HPDE6-E6E7 (cell line): Measurements from ENCODE around the gene UBE2E3.
A peak's percentile ranks its signal among the peaks of the same experiment; 100 is the strongest.
"Not testable (repeated sequence)": the region's sequence is repeated elsewhere in the genome, so short reads cannot be mapped to it uniquely, and the experiment has no call there.

Source experiments
- DNase-seq: peaks from one replicate; pipeline ENCODE4 v3.0.0; 2011; ENCODE audit warnings: missing footprints; ENCODE audit errors: extremely low spot score

Gene UBE2E3

GRCh38 chr2:181036445-181036844, 56.0 kb downstream of the UBE2E3 start:
- DNase-seq = no peak

- no peak for DNase-seq
Observed at GRCh38 chr2:181036848-181037603, 56.6 kb downstream of the UBE2E3 start.

- no peak for DNase-seq
Observed at GRCh38 chr2:181037922-181038321, 57.5 kb downstream of the UBE2E3 start.

GRCh38 chr2:181038796-181039195, 58.4 kb downstream of the UBE2E3 start:
- DNase-seq = no peak

- DNase-seq = not testable (repeated sequence)
Observed at GRCh38 chr2:181040839-181041238, 60.4 kb downstream of the UBE2E3 start.

- DNase-seq = no peak
Observed at GRCh38 chr2:181041661-181042060, 61.3 kb downstream of the UBE2E3 start.

- no peak for DNase-seq
Observed at GRCh38 chr2:181042706-181043105, 62.3 kb downstream of the UBE2E3 start.

- no peak for DNase-seq
Observed at GRCh38 chr2:181046833-181047232, 66.4 kb downstream of the UBE2E3 start.

GRCh38 chr2:181047829-181048228, 67.4 kb downstream of the UBE2E3 start:
- DNase-seq = no peak

- no peak for DNase-seq
Observed at GRCh38 chr2:181051861-181052522, 71.6 kb downstream of the UBE2E3 start.

GRCh38 chr2:181052523-181052891, 72.1 kb downstream of the UBE2E3 start:
- DNase-seq = no peak

GRCh38 chr2:181054256-181054655, 73.9 kb downstream of the UBE2E3 start:
- DNase-seq = no peak

GRCh38 chr2:181054843-181055242, 74.4 kb downstream of the UBE2E3 start:
- DNase-seq = no peak

GRCh38 chr2:181058378-181059269, 78.2 kb downstream of the UBE2E3 start:
- DNase-seq = no peak

GRCh38 chr2:181063696-181064095, 83.3 kb downstream of the UBE2E3 start:
- DNase-seq = no peak

- no peak for DNase-seq
Observed at GRCh38 chr2:181065458-181065857, 85.1 kb downstream of the UBE2E3 start.

- no peak for DNase-seq
Observed at GRCh38 chr2:181066333-181066732, 85.9 kb downstream of the UBE2E3 start.

GRCh38 chr2:181070119-181070835, 89.9 kb downstream of the UBE2E3 start:
- peak; percentile 45 for DNase-seq

GRCh38 chr2:181070836-181071200, 90.4 kb downstream of the UBE2E3 start:
- DNase-seq = no peak

GRCh38 chr2:181072486-181073235, 92.3 kb downstream of the UBE2E3 start:
- DNase-seq = no peak

- no peak for DNase-seq
Observed at GRCh38 chr2:181073896-181074295, 93.5 kb downstream of the UBE2E3 start.
